Neuronal stem cell (in vitro differentiated cells): ENCODE results near the gene MYO1B. TPM values are rescaled to one million over a fixed set of nuclear protein-coding genes. Genes with fewer than 3 reads are reported as not detected.

ENCODE experiments used
- DNase-seq: peaks from one replicate; pipeline ENCODE4 v3.0.0-alpha.2; 2013; ENCODE audit warnings: low spot score
- H2AFZ ChIP-seq: one replicate; pipeline ENCODE4 v1.6.1; 2013; ENCODE audit warnings: mild to moderate bottlenecking, low read length, inconsistent platforms
- H2AK5ac ChIP-seq: 2 replicates; pipeline ENCODE4 v1.6.1; 2013; ENCODE audit warnings: low read depth, mild to moderate bottlenecking, inconsistent platforms, low read length, moderate library complexity, mixed read lengths
- H2BK120ac ChIP-seq: 2 replicates; pipeline ENCODE4 v1.6.1; 2013; ENCODE audit warnings: low read depth, mild to moderate bottlenecking, inconsistent platforms, low read length, moderate library complexity, mixed read lengths
- H2BK12ac ChIP-seq: one replicate; pipeline ENCODE4 v1.6.1; 2013; ENCODE audit warnings: low read length, inconsistent platforms
- H2BK15ac ChIP-seq: 2 replicates; pipeline ENCODE4 v1.6.1; 2013; ENCODE audit warnings: mild to moderate bottlenecking, low read length, inconsistent platforms, mixed read lengths
- H2BK5ac ChIP-seq: one replicate; pipeline ENCODE4 v1.6.1; 2013; ENCODE audit warnings: inconsistent platforms, mild to moderate bottlenecking, low read length, moderate library complexity
- H3K14ac ChIP-seq: one replicate; pipeline ENCODE4 v1.6.1; 2013; ENCODE audit warnings: low read length, inconsistent platforms
- H3K18ac ChIP-seq: 2 replicates; pipeline ENCODE4 v1.6.1; 2013; ENCODE audit warnings: low read length, inconsistent platforms
- H3K23ac ChIP-seq: 2 replicates; pipeline ENCODE4 v1.6.1; 2013; ENCODE audit warnings: low read depth, mild to moderate bottlenecking, mixed read lengths, low read length, inconsistent platforms; ENCODE audit not compliant: poor library complexity
- H3K27ac ChIP-seq: replicated peaks from 3 replicates; pipeline ENCODE4 v1.5.1; 2013; ENCODE audit warnings: low read length, inconsistent platforms
- H3K27me3 ChIP-seq, 3 experiments: 2 replicates each; pipeline ENCODE4 v1.6.1; 2013; ENCODE audit warnings: low read length in 3 of 3, mild to moderate bottlenecking in 2 of 3, inconsistent platforms in 1 of 3, low read depth in 1 of 3, mixed read lengths in 1 of 3, moderate library complexity in 1 of 3; ENCODE audit not compliant: control insufficient read depth in 3 of 3, insufficient read depth in 3 of 3
- H3K36me3 ChIP-seq, 2 donors: replicated peaks in 1 of 2; 2 replicates each; pipeline ENCODE4 v1.6.1; 2013; ENCODE audit warnings: low read length in 2 of 2; ENCODE audit not compliant: control insufficient read depth in 2 of 2, insufficient read depth in 2 of 2
- H3K4ac ChIP-seq: 2 replicates; pipeline ENCODE4 v1.6.1; 2013; ENCODE audit warnings: inconsistent platforms, mild to moderate bottlenecking, low read length, moderate library complexity
- H3K4me1 ChIP-seq, 2 donors: 1 replicate in 1 of 2; 2 replicates in 1 of 2; pipeline ENCODE4 v1.6.1; 2013; ENCODE audit warnings: low read length in 2 of 2, low read depth in 1 of 2; ENCODE audit not compliant: control insufficient read depth in 2 of 2, insufficient read depth in 1 of 2
- H3K4me2 ChIP-seq: one replicate; pipeline ENCODE4 v1.6.1; 2013; ENCODE audit warnings: mild to moderate bottlenecking, low read length, inconsistent platforms; ENCODE audit not compliant: insufficient read depth, poor library complexity, severe bottlenecking
- H3K4me3 ChIP-seq, 2 donors: 2 replicates each; pipeline ENCODE4 v1.5.1; 2013; ENCODE audit warnings: low read length in 2 of 2, mild to moderate bottlenecking in 2 of 2, inconsistent platforms in 1 of 2, moderate library complexity in 1 of 2
- H3K79me1 ChIP-seq: one replicate; pipeline ENCODE4 v1.6.1; 2013; ENCODE audit warnings: low read depth, mild to moderate bottlenecking, inconsistent platforms, low read length, moderate library complexity
- H3K9ac ChIP-seq: one replicate; pipeline ENCODE4 v1.6.1; 2013; ENCODE audit warnings: mild to moderate bottlenecking, low read depth, low read length, inconsistent platforms; ENCODE audit not compliant: poor library complexity
- H3K9me3 ChIP-seq, 2 donors: replicated peaks in 1 of 2; 2 replicates each; pipeline versions ENCODE3 to v1.6.1; 2013; ENCODE audit warnings: low read length in 2 of 2, mild to moderate bottlenecking in 2 of 2, inconsistent platforms in 1 of 2, low read depth in 1 of 2, mixed read lengths in 1 of 2, moderate library complexity in 1 of 2; ENCODE audit not compliant: control insufficient read depth in 2 of 2, insufficient read depth in 1 of 2
- H4K8ac ChIP-seq: one replicate; pipeline ENCODE4 v1.6.1; 2013; ENCODE audit warnings: low read depth, mild to moderate bottlenecking, inconsistent platforms, low read length, moderate library complexity
- H4K91ac ChIP-seq: one replicate; pipeline ENCODE4 v1.6.1; 2013; ENCODE audit warnings: low read length, low read depth, mild to moderate bottlenecking, inconsistent platforms; ENCODE audit not compliant: poor library complexity
- whole genome bisulfite sequencing, 2 donors: extraction: QIAGEN DNeasy Blood & Tissue Kit; methylation state at CpG; one replicate each; pipeline ENCODE4 v1.1.7; 2013; ENCODE audit warnings: missing lambda C conversion rate in 2 of 2, mixed read lengths in 1 of 2; ENCODE audit not compliant: insufficient read length in 2 of 2, insufficient replicate concordance in 1 of 2; ENCODE audit errors: extremely low coverage in 2 of 2; 5-methylcytosine and 5-hydroxymethylcytosine counted together
- polyA plus RNA-seq, 2 experiments: library from polyadenylated mRNA; stranded (reverse); fragments of 200-250 nt; gene quantifications; one replicate each; pipeline ENCODE4 v1.2.3, GENCODE V29; 2013

Gene MYO1B
- polyA plus RNA-seq (2013, experiment 1 of 2): 29.8 TPM
- polyA plus RNA-seq (2013, experiment 2 of 2): 29.7 TPM

DNA sequence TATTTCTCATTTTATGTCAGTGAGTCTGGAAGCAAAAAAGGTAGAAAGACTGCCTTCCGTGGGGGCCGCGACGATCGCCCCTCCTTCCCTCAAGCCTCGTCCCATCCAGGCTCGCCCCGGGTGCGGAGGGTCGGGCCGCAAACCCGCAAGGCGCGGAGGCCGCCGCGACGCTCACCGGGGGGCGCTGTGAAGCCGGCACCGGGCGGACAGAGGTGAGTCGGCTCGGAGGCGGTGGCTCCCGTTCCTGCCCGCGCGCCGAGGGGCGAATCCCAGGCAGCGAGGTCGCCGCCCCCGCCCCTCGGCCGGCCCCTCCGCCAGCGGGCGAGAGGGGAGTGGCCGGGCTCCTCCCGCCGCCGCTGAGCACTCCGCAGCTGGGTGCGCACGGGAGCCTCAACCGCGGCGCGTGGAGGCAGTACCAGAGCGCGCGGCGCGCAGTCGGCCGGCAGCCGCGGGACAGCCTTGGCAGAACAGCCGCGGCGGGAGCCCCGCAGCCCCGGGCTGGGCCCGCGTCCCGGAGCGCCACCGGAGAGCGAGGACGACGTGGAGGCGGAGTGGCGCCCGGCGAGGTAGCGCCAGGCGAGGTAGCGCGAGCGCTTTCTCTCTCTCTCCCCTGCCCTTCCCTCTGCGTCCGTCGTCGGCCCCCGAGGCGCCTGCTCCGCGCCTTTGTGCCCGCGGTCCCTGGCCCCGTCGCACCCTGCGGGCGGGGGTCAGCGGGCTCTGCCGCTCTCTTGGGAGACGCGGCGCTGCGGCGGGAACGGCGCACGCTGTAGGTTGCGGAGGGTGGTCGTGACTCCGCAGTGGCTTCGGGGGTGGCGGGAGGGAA, at the start of gene MYO1B:
MYO1B (plus strand) TSS at position 359 of the 823 bp plus-strand sequence. CDS start 31,492 bp downstream, outside the sequence.
- Histone ChIP-seq H2BK5ac (peak within 1 kb of the TSS; percentile 80), H3K14ac (peak within 1 kb of the TSS; percentile 76), H2AK5ac (peak within 1 kb of the TSS; percentile 46), H3K18ac (peak within 1 kb of the TSS; percentile 96), H3K4ac (peak within 1 kb of the TSS; percentile 79), H3K4me3 (peak within 1 kb of the TSS; percentile 97 to 98), H3K27ac (peak within 1 kb of the TSS; percentile 86), H3K4me2 (peak within 1 kb of the TSS; percentile 65), H3K27me3 (peaks cover 0 to 2% (median 0%) of the 10 kb centered on the region in 3 experiments), H3K36me3 (peaks cover 0 to 13% of the 10 kb centered on the region in 2 donors), H2BK120ac (no peak within 1 kb of the TSS), H3K9ac (peak within 1 kb of the TSS; percentile 94), H3K9me3 (peaks cover 0 to 4% of the 10 kb centered on the region in 2 donors), H4K8ac (no peak within 1 kb of the TSS), H3K23ac (peak within 1 kb of the TSS; percentile 95), H4K91ac (peak within 1 kb of the TSS; percentile 40), H3K4me1 (peaks cover 17 to 19% of the 10 kb centered on the region in 2 donors), H3K79me1 (no peaks in the 10 kb centered on the region), H2BK12ac (peak within 1 kb of the TSS; percentile 42), H2AFZ (peak within 1 kb of the TSS; percentile 98), H2BK15ac (peak within 1 kb of the TSS; percentile 92)
- WGBS, 2 donors: no CpG with 5 or more reads among the region's 112 CpGs
- peak; percentile 83 for DNase-seq

GRCh38 chr2:191197096-191197495, 48.1 kb upstream of the MYO1B start:
- peaks cover 0 to 2% of the 10 kb centered on the region in 2 donors for H3K4me1 ChIP-seq
- H2BK120ac ChIP-seq: no peak overlapping the region
- H2BK12ac ChIP-seq: no peak overlapping the region
- H2AFZ ChIP-seq: no peak overlapping the region
- no peak for DNase-seq
- H3K9me3 ChIP-seq: peaks cover 0 to 2% of the 10 kb centered on the region in 2 donors
- no peak overlapping the region for H2BK15ac ChIP-seq
- H3K27ac ChIP-seq: no peak overlapping the region
- no peak overlapping the region for H3K23ac ChIP-seq
- WGBS, 2 donors: no CpG with 5 or more reads among the region's 3 CpGs
- no peak overlapping the region for H4K8ac ChIP-seq
- H3K14ac ChIP-seq: no peak overlapping the region
- H3K9ac ChIP-seq: no peak overlapping the region
- H3K4me2 ChIP-seq: no peak overlapping the region
- H3K18ac ChIP-seq: no peak overlapping the region
- H2AK5ac ChIP-seq: no peak overlapping the region
- H3K36me3 ChIP-seq: no peaks in the 10 kb centered on the region
- H3K4ac ChIP-seq: no peak overlapping the region
- H3K27me3 ChIP-seq: no peaks in the 10 kb centered on the region
- H2BK5ac ChIP-seq: no peak overlapping the region
- no peaks in the 10 kb centered on the region for H3K79me1 ChIP-seq
- H3K4me3 ChIP-seq: no peak overlapping the region
- H4K91ac ChIP-seq: no peak overlapping the region

DNA sequence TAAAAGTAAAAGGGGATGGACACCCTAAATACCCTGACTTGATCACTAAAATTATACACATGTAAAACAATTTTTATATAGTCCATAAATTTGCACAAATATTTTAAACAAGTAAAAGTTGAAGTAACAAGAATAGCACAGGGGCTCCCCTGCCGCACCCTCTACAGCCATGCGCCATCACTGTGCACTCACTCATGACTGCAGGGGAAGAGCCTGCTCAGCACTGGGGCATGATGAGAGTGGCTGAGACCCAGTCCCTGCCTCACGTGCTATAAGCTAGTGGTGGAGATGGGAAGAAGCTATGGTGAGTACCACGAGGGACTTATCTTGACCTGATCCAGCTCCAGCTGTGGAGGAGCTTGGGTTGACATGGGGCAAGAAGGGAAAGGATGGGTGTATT, 46.9 kb upstream of the MYO1B start:
- Histone ChIP-seq H3K9me3 (peaks cover 0 to 2% of the 10 kb centered on the region in 2 donors), H3K9ac (no peak overlapping the region), H3K4me3 (no peak overlapping the region), H3K4ac (no peak overlapping the region), H3K27me3 (no peaks in the 10 kb centered on the region), H3K36me3 (no peaks in the 10 kb centered on the region), H2BK5ac (no peak overlapping the region), H3K14ac (no peak overlapping the region), H3K4me2 (no peak overlapping the region), H3K23ac (no peak overlapping the region), H3K4me1 (peaks cover 0 to 2% of the 10 kb centered on the region in 2 donors), H2BK15ac (no peak overlapping the region), H2BK120ac (no peak overlapping the region), H3K27ac (no peak overlapping the region), H2AK5ac (no peak overlapping the region), H3K79me1 (no peaks in the 10 kb centered on the region), H4K8ac (no peak overlapping the region), H2BK12ac (no peak overlapping the region), H4K91ac (no peak overlapping the region), H3K18ac (no peak overlapping the region), H2AFZ (no peak overlapping the region)
- no CpG with 5 or more reads among the region's 4 CpGs for WGBS, 2 donors
- DNase-seq: no peak

- Histone ChIP-seq H3K4me2 (no peak overlapping the region), H2AFZ (no peak overlapping the region), H2BK15ac (no peak overlapping the region), H3K9me3 (peaks cover 0 to 2% of the 10 kb centered on the region in 2 donors), H2AK5ac (no peak overlapping the region), H2BK5ac (no peak overlapping the region), H3K79me1 (no peaks in the 10 kb centered on the region), H3K4ac (no peak overlapping the region), H3K27me3 (no peaks in the 10 kb centered on the region), H3K27ac (no peak overlapping the region), H3K14ac (no peak overlapping the region), H3K23ac (no peak overlapping the region), H3K36me3 (no peaks in the 10 kb centered on the region), H3K4me1 (peaks cover 0 to 2% of the 10 kb centered on the region in 2 donors), H3K18ac (no peak overlapping the region), H3K9ac (no peak overlapping the region), H4K91ac (no peak overlapping the region), H3K4me3 (no peak overlapping the region), H2BK12ac (no peak overlapping the region), H2BK120ac (no peak overlapping the region), H4K8ac (no peak overlapping the region)
- no CpG with 5 or more reads among the region's 6 CpGs for WGBS, 2 donors
- no peak for DNase-seq
These were observed 45.2 kb upstream of the MYO1B start for GRCh38 chr2:191199929-191200512.
